Measurements from ENCODE around the gene TMOD2.

GRCh38 chr15:51840692-51841091 is 89.3 kb downstream of the TMOD2 start:
- TF ChIP-seq POLR2A (IDR thresholded peaks at IDR 0.05) (no peak), CTCF (IDR thresholded peaks at IDR 0.05) (no peak), EP300 (IDR thresholded peaks at IDR 0.05) (no peak), POLR2AphosphoS5 (IDR thresholded peaks at IDR 0.05) (no peak)

Data from suprapubic skin (tissue), 4 donors.